K562 (cell line): ENCODE results near the gene SYT13. TPM values are rescaled to one million over a fixed set of nuclear protein-coding genes. Genes with fewer than 3 reads are reported as not detected.
"Not testable (repeated sequence)": the region's sequence is repeated elsewhere in the genome, so short reads cannot be mapped to it uniquely, and the experiment has no call there.

Experiments used
- ATAC-seq: fragments of 200-7000 bp; cut with Tn5 transposase; 3 replicates; pipeline ENCODE4 v1.9.1; 2020; ENCODE audit warnings: moderate library complexity
- BruUV-seq: library from RNA; stranded (reverse); fragments of 400-500 nt; replicated peaks from 2 replicates; lab custom pipeline; 2021; lab: Mats Ljungman, UMichigan
- CTCF ChIA-PET: fragments of 300-600 bp; formaldehyde crosslinking; extraction: SDS; loops from one replicate; lab custom pipeline; 2021; ENCODE audit warnings: low intra/inter-chr PET ratio; lab: Yijun Ruan, JAX
- POLR2A ChIA-PET: fragments of 300-600, 350-650 bp; sonication (Branson Sonifier 250); formaldehyde crosslinking; extraction: SDS; loops from one replicate; lab custom pipeline; 2021; ENCODE audit warnings: antibody characterized with exemption, inconsistent platforms; lab: Yijun Ruan, JAX
- DNase-seq, 4 experiments: peaks; one replicate each; pipeline versions ENCODE4 v3.0.0 to v3.0.0-alpha.2; 2011 to 2018; ENCODE audit warnings: low spot score in 3 of 4, mixed read lengths in 3 of 4; ENCODE audit errors: extremely low read depth in 1 of 4
- FAIRE-seq: peaks from 2 replicates; lab custom pipeline; 2011; peaks lifted over from hg19 to GRCh38; lab: Jason Lieb, UNC
- H2AFZ ChIP-seq: 2 replicates; pipeline ENCODE4 v1.6.0; 2011; ENCODE audit warnings: low read depth, low read length, control low read depth, inconsistent platforms
- H3K27ac ChIP-seq: fragments of 200-600 bp; 3 replicates; pipeline ENCODE4 v1.8.0; 2011; ENCODE audit warnings: low read depth, mild to moderate bottlenecking, control low read depth, inconsistent platforms, low read length, moderate library complexity, mixed read lengths; ENCODE audit errors: extremely low read depth
- H3K27me3 ChIP-seq, 2 experiments: fragments of 300-600 bp in 1 of 2; 2 replicates in 1 of 2; 3 replicates in 1 of 2; pipeline versions ENCODE4 v1.6.0 to v1.8.0; 2011; ENCODE audit warnings: inconsistent platforms in 2 of 2, low read length in 2 of 2, mild to moderate bottlenecking in 1 of 2, mixed read lengths in 1 of 2, moderate library complexity in 1 of 2; ENCODE audit not compliant: control insufficient read depth in 2 of 2, insufficient read depth in 2 of 2
- H3K36me3 ChIP-seq: fragments of 300-600 bp; 3 replicates; pipeline ENCODE4 v1.8.0; 2011; ENCODE audit warnings: mild to moderate bottlenecking, low read length, inconsistent platforms; ENCODE audit not compliant: control insufficient read depth, insufficient read depth
- H3K4me1 ChIP-seq, 2 experiments: fragments of 200-600 bp in 1 of 2; replicated peaks in 1 of 2; 2 replicates in 1 of 2; 3 replicates in 1 of 2; pipeline versions ENCODE4 v1.5.1 to v1.8.0; 2011; ENCODE audit warnings: inconsistent platforms in 2 of 2, low read length in 2 of 2, mild to moderate bottlenecking in 1 of 2, mixed read lengths in 1 of 2, moderate library complexity in 1 of 2; ENCODE audit not compliant: control insufficient read depth in 2 of 2, insufficient read depth in 2 of 2
- H3K4me2 ChIP-seq: 2 replicates; pipeline ENCODE4 v1.6.1; 2011; ENCODE audit warnings: low read length, control low read depth, inconsistent platforms, mixed read lengths; ENCODE audit not compliant: insufficient read depth
- H3K4me3 ChIP-seq: fragments of 200-600 bp; sonication (generic), shearing (Covaris generic); 2 replicates; pipeline ENCODE4 v1.5.1; 2016; ENCODE audit warnings: control low read depth, inconsistent platforms
- H3K79me2 ChIP-seq: fragments of 200-600 bp; 3 replicates; pipeline ENCODE4 v1.8.0; 2011; ENCODE audit warnings: low read length, inconsistent platforms; ENCODE audit not compliant: control insufficient read depth, insufficient read depth
- H3K9ac ChIP-seq, 2 experiments: 2 replicates each; pipeline versions ENCODE4 v1.6.0 to v1.6.1; 2011; ENCODE audit warnings: low read depth in 2 of 2, low read length in 2 of 2, control low read depth in 1 of 2, inconsistent platforms in 1 of 2, mild to moderate bottlenecking in 1 of 2, mixed read lengths in 1 of 2; ENCODE audit not compliant: insufficient read depth in 1 of 2
- H3K9me1 ChIP-seq: one replicate; pipeline ENCODE4 v1.6.0; 2011; ENCODE audit warnings: inconsistent platforms, mild to moderate bottlenecking, low read length, moderate library complexity; ENCODE audit not compliant: control insufficient read depth, insufficient read depth
- H3K9me3 ChIP-seq: replicated peaks from 2 replicates; pipeline ENCODE4 v1.5.1; 2011; ENCODE audit warnings: low read depth, low read length, inconsistent platforms; ENCODE audit not compliant: control insufficient read depth, insufficient read depth
- H4K20me1 ChIP-seq: replicated peaks from 2 replicates; pipeline ENCODE4 v1.6.1; 2011; ENCODE audit warnings: low read length, inconsistent platforms, mixed read lengths; ENCODE audit not compliant: control insufficient read depth, insufficient read depth
- CTCF ChIP-seq, 3 experiments: IDR thresholded peaks in 2 of 3; conservative IDR thresholded peaks in 1 of 3; 2 replicates each; pipeline ENCODE4 v1.5.1; 2011 to 2012; ENCODE audit warnings: low read length in 3 of 3, mild to moderate bottlenecking in 3 of 3, control low read depth in 2 of 3, improper control_type of control experiment in 1 of 3, inconsistent platforms in 1 of 3, low read depth in 1 of 3, mixed read lengths in 1 of 3, moderate library complexity in 1 of 3; ENCODE audit not compliant: insufficient read depth in 2 of 3
- ESRRA ChIP-seq: fragments of 450-650 bp; IDR thresholded peaks from 2 replicates; pipeline ENCODE4 v1.6.1; 2014; ENCODE audit warnings: low read depth, mild to moderate bottlenecking, moderate library complexity, borderline replicate concordance
- RAD21 ChIP-seq, 2 experiments: fragments of 250-450 bp in 1 of 2; fragments of 450-650 bp in 1 of 2; sonication (Bioruptor Pico) in 1 of 2; formaldehyde crosslinking in 1 of 2; IDR thresholded peaks in 1 of 2; conservative IDR thresholded peaks in 1 of 2; 2 replicates each; pipeline versions ENCODE4 v1.4.0 to v1.8.0; 2020 to 2022; ENCODE audit warnings: mild to moderate bottlenecking in 2 of 2, moderate library complexity in 1 of 2
- REST ChIP-seq, 2 experiments: fragments of 450-650 bp; formaldehyde crosslinking in 1 of 2; IDR thresholded peaks; 2 replicates each; pipeline versions ENCODE4 v1.4.0 to v1.6.1; 2014 to 2020; ENCODE audit warnings: mild to moderate bottlenecking in 2 of 2, borderline replicate concordance in 1 of 2, low read depth in 1 of 2
- SMC3 ChIP-seq: conservative IDR thresholded peaks from 2 replicates; pipeline ENCODE4 v1.6.1; 2011; ENCODE audit warnings: low read depth, low read length, improper control_type of control experiment; ENCODE audit not compliant: insufficient read depth
- ZNF384 ChIP-seq: IDR thresholded peaks from 2 replicates; pipeline ENCODE4 v1.6.1; 2012; ENCODE audit warnings: low read depth, low read length, improper control_type of control experiment
- WGBS: fragments of 100-300 bp; shearing (Covaris generic); methylation state at CpG from one replicate; pipeline ENCODE4 v1.1.6; 2016; ENCODE audit warnings: low coverage, mixed read lengths; ENCODE audit not compliant: insufficient coverage; ENCODE audit errors: missing lambda C conversion rate; 5-methylcytosine and 5-hydroxymethylcytosine counted together
- in situ Hi-C: fragments of 300-500 bp; cut with MboI; formaldehyde crosslinking; loops from 4 replicates; pipeline ENCODE4 v1.15.0; 2018; ENCODE audit warnings: inconsistent platforms, mixed read lengths
- intact Hi-C: fragments of 100-400 bp; cut with micrococcal nuclease; formaldehyde crosslinking; loops from 2 replicates; pipeline ENCODE4 v1.14.2; 2022
- polyA plus RNA-seq, 8 experiments: library from polyadenylated mRNA; depleted of rRNA in 4 of 8; stranded (reverse) in 5 of 8; unstranded in 3 of 8; fragments of >200 nt; fragmentation: Nextera tagmentation in 2 of 8; fragmentation: Illumina TruSeq in 1 of 8; extraction: Ambion mirVana in 2 of 8; extraction: Trizol in 1 of 8; gene quantifications; 2 replicates each; pipeline versions ENCODE4 v1.2.1 to v1.2.3, GENCODE V29; 2011 to 2014; ENCODE audit warnings: inconsistent platforms in 1 of 8, missing spikeins in 1 of 8
- total RNA-seq, 7 experiments: library from RNA; depleted of rRNA in 6 of 7; stranded (reverse); fragments of >200 nt in 6 of 7; fragmentation: Illumina TruSeq in 2 of 7; extraction: Trizol in 2 of 7; gene quantifications; 2 replicates each; pipeline versions ENCODE4 v1.2.1 to v1.2.3, GENCODE V29; 2011 to 2021; ENCODE audit warnings: low replicate concordance in 1 of 7
- TF ChIP-seq, protein P1 (sequence below): fragments of 450-650 bp; formaldehyde crosslinking; IDR thresholded peaks from 2 replicates; pipeline ENCODE4 v1.4.0; 2020; ENCODE audit warnings: mild to moderate bottlenecking, moderate library complexity

SYT13 gene
- total and polyA plus RNA-seq, 9 of the 15 experiments (the other 6 are each of a cell fraction or from before 2014, with no cell fraction given): under 0.01 to 0.13 (median 0.08) TPM; not detected in 2

DNA sequence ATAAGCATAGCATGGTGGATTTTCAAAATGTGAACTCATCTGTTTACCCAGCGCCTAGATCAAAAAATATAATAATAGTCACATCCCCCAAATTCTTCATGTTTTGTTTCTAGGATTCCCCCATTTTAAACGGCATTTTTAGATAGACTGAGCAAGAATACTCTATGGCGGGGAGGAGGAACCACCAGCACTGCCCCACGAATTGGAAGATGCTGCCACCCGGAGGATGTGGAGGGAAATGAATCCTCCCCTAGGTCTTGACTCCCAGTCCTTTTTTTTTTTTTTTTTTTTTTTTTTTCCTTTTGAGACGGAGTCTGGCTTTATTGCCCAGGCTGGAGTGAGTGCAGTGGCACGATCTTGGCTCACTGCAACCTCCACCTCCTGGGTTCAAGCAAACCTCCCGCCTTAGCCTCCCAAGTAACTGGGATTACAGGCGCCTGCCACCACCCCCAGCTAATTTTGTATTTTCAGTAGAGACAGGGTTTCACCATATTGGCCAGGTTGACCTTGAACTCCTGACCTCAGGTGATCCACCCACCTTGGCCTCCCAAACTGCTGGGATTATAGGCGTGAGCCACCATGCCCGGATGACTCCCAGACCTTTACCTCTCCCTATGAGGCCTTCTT lies 7.5 kb upstream of the SYT13 start:
- H3K36me3 ChIP-seq; H3K9ac ChIP-seq; H3K79me2 ChIP-seq; H3K9me3 ChIP-seq; BruUV-seq; H3K4me3 ChIP-seq; H3K4me1 ChIP-seq; H3K9me1 ChIP-seq; POLR2A ChIA-PET; H3K27me3 ChIP-seq; H3K4me2 ChIP-seq; H4K20me1 ChIP-seq; H2AFZ ChIP-seq; H3K27ac ChIP-seq; TF ChIP-seq REST (CRISPR knock-in tag; IDR thresholded peaks at IDR 0.05; ENCODE audit: low read depth): not testable (repeated sequence)
- in situ Hi-C loops: loop anchor here (25.0 kb wide), 1 partner anchor 181 kb away; no protein-coding TSS in a partner anchor
- ATAC-seq (peak; percentile 95), DNase-seq (peak; percentile 73 to 80 (median 76)), FAIRE-seq (peak; percentile 80)
- CTCF ChIA-PET: interaction anchor here (1.2 to 2.2 kb wide), 3 partner anchors 40 to 183 kb away, joined by 3 to 17 read pairs (median 5); no protein-coding TSS in a partner anchor
- intact Hi-C loops: loop anchor here (1.0 to 10.0 kb wide), 2 partner anchors 183 to 359 kb away; no protein-coding TSS in a partner anchor
- WGBS: 5% methylated on average over 9 of the region's 11 CpGs
- TF ChIP-seq ZNF384 (peak; percentile 96), REST (IDR thresholded peaks at IDR 0.05; ENCODE audit: borderline replicate concordance) (peak; percentile 50; the same call in 1 of the 2 replicates), ESRRA (peak; percentile 35; the same call in 1 of the 2 replicates), CTCF (IDR thresholded peaks at IDR 0.05 in 2 of 3, conservative IDR thresholded peaks at IDR 0.05 in 1 of 3; ENCODE audit: insufficient read depth in 2 of 3, low read depth in 1 of 3, low read length in 3 of 3) (peak; percentile 64 to 77 (median 66)), RAD21 (CRISPR knock-in tag; conservative IDR thresholded peaks at IDR 0.05 in 1 of 2, IDR thresholded peaks at IDR 0.05 in 1 of 2) (peak; percentile 55 to 69), SMC3 (peak; percentile 63)
- TF ChIP-seq, protein P1, sequence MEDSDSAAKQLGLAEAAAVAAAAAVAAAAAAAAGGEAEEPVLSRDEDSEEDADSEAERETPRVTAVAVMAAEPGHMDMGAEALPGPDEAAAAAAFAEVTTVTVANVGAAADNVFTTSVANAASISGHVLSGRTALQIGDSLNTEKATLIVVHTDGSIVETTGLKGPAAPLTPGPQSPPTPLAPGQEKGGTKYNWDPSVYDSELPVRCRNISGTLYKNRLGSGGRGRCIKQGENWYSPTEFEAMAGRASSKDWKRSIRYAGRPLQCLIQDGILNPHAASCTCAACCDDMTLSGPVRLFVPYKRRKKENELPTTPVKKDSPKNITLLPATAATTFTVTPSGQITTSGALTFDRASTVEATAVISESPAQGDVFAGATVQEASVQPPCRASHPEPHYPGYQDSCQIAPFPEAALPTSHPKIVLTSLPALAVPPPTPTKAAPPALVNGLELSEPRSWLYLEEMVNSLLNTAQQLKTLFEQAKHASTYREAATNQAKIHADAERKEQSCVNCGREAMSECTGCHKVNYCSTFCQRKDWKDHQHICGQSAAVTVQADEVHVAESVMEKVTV (CRISPR knock-in tag): peak; percentile 45; the same call in 1 of the 2 replicates
